Neuronal stem cell (in vitro differentiated cells): Measurements from ENCODE around the gene RPP30.
"Not testable (repeated sequence)": the region's sequence is repeated elsewhere in the genome, so short reads cannot be mapped to it uniquely, and the experiment has no call there.

Experiments
- DNase-seq: peaks from one replicate; pipeline ENCODE4 v3.0.0-alpha.2; 2013; ENCODE audit warnings: low spot score
- H2AFZ ChIP-seq: one replicate; pipeline ENCODE4 v1.6.1; 2013; ENCODE audit warnings: mild to moderate bottlenecking, low read length, inconsistent platforms
- H2AK5ac ChIP-seq: 2 replicates; pipeline ENCODE4 v1.6.1; 2013; ENCODE audit warnings: low read depth, mild to moderate bottlenecking, inconsistent platforms, low read length, moderate library complexity, mixed read lengths
- H2BK120ac ChIP-seq: 2 replicates; pipeline ENCODE4 v1.6.1; 2013; ENCODE audit warnings: low read depth, mild to moderate bottlenecking, inconsistent platforms, low read length, moderate library complexity, mixed read lengths
- H2BK12ac ChIP-seq: one replicate; pipeline ENCODE4 v1.6.1; 2013; ENCODE audit warnings: low read length, inconsistent platforms
- H2BK15ac ChIP-seq: 2 replicates; pipeline ENCODE4 v1.6.1; 2013; ENCODE audit warnings: mild to moderate bottlenecking, low read length, inconsistent platforms, mixed read lengths
- H2BK5ac ChIP-seq: one replicate; pipeline ENCODE4 v1.6.1; 2013; ENCODE audit warnings: inconsistent platforms, mild to moderate bottlenecking, low read length, moderate library complexity
- H3K14ac ChIP-seq: one replicate; pipeline ENCODE4 v1.6.1; 2013; ENCODE audit warnings: low read length, inconsistent platforms
- H3K18ac ChIP-seq: 2 replicates; pipeline ENCODE4 v1.6.1; 2013; ENCODE audit warnings: low read length, inconsistent platforms
- H3K23ac ChIP-seq: 2 replicates; pipeline ENCODE4 v1.6.1; 2013; ENCODE audit warnings: low read depth, mild to moderate bottlenecking, mixed read lengths, low read length, inconsistent platforms; ENCODE audit not compliant: poor library complexity
- H3K27ac ChIP-seq: replicated peaks from 3 replicates; pipeline ENCODE4 v1.5.1; 2013; ENCODE audit warnings: low read length, inconsistent platforms
- H3K27me3 ChIP-seq, 3 experiments: 2 replicates each; pipeline ENCODE4 v1.6.1; 2013; ENCODE audit warnings: low read length in 3 of 3, mild to moderate bottlenecking in 2 of 3, inconsistent platforms in 1 of 3, low read depth in 1 of 3, mixed read lengths in 1 of 3, moderate library complexity in 1 of 3; ENCODE audit not compliant: control insufficient read depth in 3 of 3, insufficient read depth in 3 of 3
- H3K36me3 ChIP-seq, 2 donors: replicated peaks in 1 of 2; 2 replicates each; pipeline ENCODE4 v1.6.1; 2013; ENCODE audit warnings: low read length in 2 of 2; ENCODE audit not compliant: control insufficient read depth in 2 of 2, insufficient read depth in 2 of 2
- H3K4ac ChIP-seq: 2 replicates; pipeline ENCODE4 v1.6.1; 2013; ENCODE audit warnings: inconsistent platforms, mild to moderate bottlenecking, low read length, moderate library complexity
- H3K4me1 ChIP-seq, 2 donors: 1 replicate in 1 of 2; 2 replicates in 1 of 2; pipeline ENCODE4 v1.6.1; 2013; ENCODE audit warnings: low read length in 2 of 2, low read depth in 1 of 2; ENCODE audit not compliant: control insufficient read depth in 2 of 2, insufficient read depth in 1 of 2
- H3K4me2 ChIP-seq: one replicate; pipeline ENCODE4 v1.6.1; 2013; ENCODE audit warnings: mild to moderate bottlenecking, low read length, inconsistent platforms; ENCODE audit not compliant: insufficient read depth, poor library complexity, severe bottlenecking
- H3K4me3 ChIP-seq, 2 donors: 2 replicates each; pipeline ENCODE4 v1.5.1; 2013; ENCODE audit warnings: low read length in 2 of 2, mild to moderate bottlenecking in 2 of 2, inconsistent platforms in 1 of 2, moderate library complexity in 1 of 2
- H3K79me1 ChIP-seq: one replicate; pipeline ENCODE4 v1.6.1; 2013; ENCODE audit warnings: low read depth, mild to moderate bottlenecking, inconsistent platforms, low read length, moderate library complexity
- H3K9ac ChIP-seq: one replicate; pipeline ENCODE4 v1.6.1; 2013; ENCODE audit warnings: mild to moderate bottlenecking, low read depth, low read length, inconsistent platforms; ENCODE audit not compliant: poor library complexity
- H3K9me3 ChIP-seq, 2 donors: replicated peaks in 1 of 2; 2 replicates each; pipeline versions ENCODE3 to v1.6.1; 2013; ENCODE audit warnings: low read length in 2 of 2, mild to moderate bottlenecking in 2 of 2, inconsistent platforms in 1 of 2, low read depth in 1 of 2, mixed read lengths in 1 of 2, moderate library complexity in 1 of 2; ENCODE audit not compliant: control insufficient read depth in 2 of 2, insufficient read depth in 1 of 2
- H4K8ac ChIP-seq: one replicate; pipeline ENCODE4 v1.6.1; 2013; ENCODE audit warnings: low read depth, mild to moderate bottlenecking, inconsistent platforms, low read length, moderate library complexity
- H4K91ac ChIP-seq: one replicate; pipeline ENCODE4 v1.6.1; 2013; ENCODE audit warnings: low read length, low read depth, mild to moderate bottlenecking, inconsistent platforms; ENCODE audit not compliant: poor library complexity
- WGBS, 2 donors: extraction: QIAGEN DNeasy Blood & Tissue Kit; methylation state at CpG; one replicate each; pipeline ENCODE4 v1.1.7; 2013; ENCODE audit warnings: missing lambda C conversion rate in 2 of 2, mixed read lengths in 1 of 2; ENCODE audit not compliant: insufficient read length in 2 of 2, insufficient replicate concordance in 1 of 2; ENCODE audit errors: extremely low coverage in 2 of 2; 5-methylcytosine and 5-hydroxymethylcytosine counted together

RPP30 gene

GRCh38 chr10:90942980-90943379, 71.2 kb downstream of the RPP30 start:
- not testable (repeated sequence) for H4K8ac ChIP-seq, H3K4me3 ChIP-seq, DNase-seq, H3K27ac ChIP-seq, H3K4me2 ChIP-seq, H2BK5ac ChIP-seq, H2BK15ac ChIP-seq, H2AK5ac ChIP-seq, H3K4me1 ChIP-seq, H3K9ac ChIP-seq, H3K23ac ChIP-seq, H3K9me3 ChIP-seq, H3K36me3 ChIP-seq, H3K27me3 ChIP-seq, H3K14ac ChIP-seq, H2AFZ ChIP-seq, H2BK120ac ChIP-seq, H4K91ac ChIP-seq, H3K79me1 ChIP-seq, H3K18ac ChIP-seq, H2BK12ac ChIP-seq, H3K4ac ChIP-seq
- no CpG with 5 or more reads among the region's 3 CpGs for WGBS, 2 donors

DNA sequence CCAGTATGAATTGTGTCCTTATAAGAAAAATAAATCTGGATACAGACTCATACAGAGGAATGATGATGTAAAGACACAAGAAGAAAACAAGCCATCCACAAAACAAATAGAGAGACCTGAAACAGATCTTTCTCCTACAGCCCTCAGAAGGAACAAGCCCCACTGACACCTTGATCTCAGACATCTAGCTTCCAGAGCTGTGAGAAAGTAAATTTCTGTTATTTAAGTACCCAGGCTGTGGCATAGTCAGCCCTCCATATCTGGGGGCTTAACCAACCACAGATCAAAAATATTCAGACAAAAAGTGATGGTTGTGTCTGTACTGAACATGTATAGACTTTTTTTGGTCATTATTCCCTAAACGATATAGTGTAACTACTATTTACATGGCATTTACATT, 73.0 kb downstream of the RPP30 start:
- no peak overlapping the region for H2AFZ ChIP-seq
- H2BK5ac ChIP-seq: no peak overlapping the region
- no peak overlapping the region for H2AK5ac ChIP-seq
- H4K91ac ChIP-seq: no peak overlapping the region
- H2BK12ac ChIP-seq: no peak overlapping the region
- H3K4me3 ChIP-seq: no peak overlapping the region
- no peak overlapping the region for H3K4ac ChIP-seq
- no peak overlapping the region for H3K27ac ChIP-seq
- no peaks in the 10 kb centered on the region for H3K27me3 ChIP-seq
- H4K8ac ChIP-seq: no peak overlapping the region
- H2BK15ac ChIP-seq: no peak overlapping the region
- H3K14ac ChIP-seq: no peak overlapping the region
- no peaks in the 10 kb centered on the region for H3K36me3 ChIP-seq
- no peak overlapping the region for H3K23ac ChIP-seq
- H3K4me2 ChIP-seq: no peak overlapping the region
- no peak overlapping the region for H2BK120ac ChIP-seq
- peaks cover 0 to under 1% of the 10 kb centered on the region in 2 donors for H3K4me1 ChIP-seq
- H3K9ac ChIP-seq: no peak overlapping the region
- H3K79me1 ChIP-seq: no peaks in the 10 kb centered on the region
- no peak overlapping the region for H3K18ac ChIP-seq
- H3K9me3 ChIP-seq: no peaks in the 10 kb centered on the region
- no CpG with 5 or more reads among the region's 1 CpG for WGBS, 2 donors
- DNase-seq: no peak

GRCh38 chr10:90945491-90946070, 73.8 kb downstream of the RPP30 start:
- WGBS, 2 donors: no CpG with 5 or more reads among the region's 4 CpGs
- no peak overlapping the region for H3K4ac ChIP-seq
- no peak overlapping the region for H3K27ac ChIP-seq
- H3K79me1 ChIP-seq: no peaks in the 10 kb centered on the region
- no peak overlapping the region for H3K23ac ChIP-seq
- no peak overlapping the region for H3K14ac ChIP-seq
- no peaks in the 10 kb centered on the region for H3K9me3 ChIP-seq
- H4K8ac ChIP-seq: no peak overlapping the region
- H3K36me3 ChIP-seq: no peaks in the 10 kb centered on the region
- H3K9ac ChIP-seq: no peak overlapping the region
- H3K4me3 ChIP-seq: no peak overlapping the region
- no peaks in the 10 kb centered on the region for H3K4me1 ChIP-seq
- H2AK5ac ChIP-seq: no peak overlapping the region
- H2BK15ac ChIP-seq: no peak overlapping the region
- no peak overlapping the region for H3K4me2 ChIP-seq
- no peak overlapping the region for H2BK5ac ChIP-seq
- no peak for DNase-seq
- H2BK12ac ChIP-seq: no peak overlapping the region
- no peak overlapping the region for H4K91ac ChIP-seq
- no peaks in the 10 kb centered on the region for H3K27me3 ChIP-seq
- no peak overlapping the region for H2BK120ac ChIP-seq
- H2AFZ ChIP-seq: no peak overlapping the region
- no peak overlapping the region for H3K18ac ChIP-seq

DNA sequence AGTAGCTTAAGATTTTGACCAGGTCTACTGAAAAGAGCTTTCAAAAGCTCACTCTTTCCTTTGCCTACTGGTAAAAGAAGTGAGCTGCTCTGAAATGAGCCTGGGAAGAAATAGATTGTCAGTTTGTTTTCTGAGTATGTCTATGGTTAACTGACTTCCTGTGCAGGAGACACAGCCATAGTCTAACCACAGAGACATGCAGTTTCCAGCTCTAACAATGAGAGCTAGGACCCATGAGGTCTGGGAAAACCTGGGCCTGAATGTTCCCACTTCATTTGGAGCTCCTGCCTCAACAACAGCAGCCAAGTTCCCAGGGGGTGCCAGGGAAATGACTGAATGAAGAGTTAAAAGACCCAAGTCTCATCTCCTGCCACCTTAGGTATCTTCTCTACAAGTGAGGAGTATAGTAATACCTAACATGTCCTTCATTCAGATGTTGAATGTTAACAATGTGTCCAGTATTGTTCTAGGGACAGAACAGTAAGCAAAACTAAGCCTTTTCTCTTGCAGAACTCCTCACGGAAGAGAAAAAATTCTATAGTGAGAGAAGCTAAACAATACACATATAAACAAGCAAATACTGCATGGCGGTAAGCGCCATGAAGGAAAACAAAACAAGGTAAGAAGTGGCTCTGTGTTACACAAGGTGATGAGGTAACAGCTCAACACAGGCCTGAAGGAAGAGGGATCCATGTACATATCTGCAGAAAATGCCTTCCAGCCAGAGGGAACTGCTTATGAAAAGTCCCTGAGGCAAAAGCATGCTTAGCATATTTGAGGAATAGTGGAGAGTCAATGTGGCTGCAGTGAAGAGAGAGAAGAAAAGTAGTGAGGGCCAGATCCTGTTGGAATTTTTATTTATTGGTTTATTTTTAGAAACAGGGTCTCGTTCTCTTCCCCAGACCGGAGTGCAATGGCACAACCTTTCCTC, 75.5 kb downstream of the RPP30 start:
- no peak overlapping the region for H2BK5ac ChIP-seq
- H3K36me3 ChIP-seq: no peaks in the 10 kb centered on the region
- no peaks in the 10 kb centered on the region for H3K79me1 ChIP-seq
- H3K9me3 ChIP-seq: no peaks in the 10 kb centered on the region
- no peak overlapping the region for H3K4me2 ChIP-seq
- DNase-seq: no peak
- H3K23ac ChIP-seq: no peak overlapping the region
- no peak overlapping the region for H3K4ac ChIP-seq
- no peaks in the 10 kb centered on the region for H3K27me3 ChIP-seq
- no peak overlapping the region for H3K9ac ChIP-seq
- no peak overlapping the region for H2BK15ac ChIP-seq
- no peak overlapping the region for H2BK120ac ChIP-seq
- H4K91ac ChIP-seq: no peak overlapping the region
- no peak overlapping the region for H3K4me3 ChIP-seq
- H2AK5ac ChIP-seq: no peak overlapping the region
- H3K14ac ChIP-seq: no peak overlapping the region
- H2BK12ac ChIP-seq: no peak overlapping the region
- no peak overlapping the region for H3K18ac ChIP-seq
- no peak overlapping the region for H4K8ac ChIP-seq
- no peak overlapping the region for H3K27ac ChIP-seq
- peak overlapping the region; percentile 56 for H2AFZ ChIP-seq
- WGBS, 2 donors: no CpG with 5 or more reads among the region's 5 CpGs
- H3K4me1 ChIP-seq: no peaks in the 10 kb centered on the region
